Measurements from ENCODE around the gene COL11A2.
A peak's percentile ranks its signal among the peaks of the same experiment; 100 is the strongest.

COL11A2 gene

GRCh38 chr6:33206864-33207551 lies 14.7 kb upstream of the COL11A2 start:
- no peak for DNase-seq (ENCODE audit: low spot score)

GRCh38 chr6:33206027-33206863 lies 14.0 kb upstream of the COL11A2 start:
- no peak for DNase-seq (ENCODE audit: low spot score)

GRCh38 chr6:33205191-33206026 lies 13.1 kb upstream of the COL11A2 start:
- DNase-seq (ENCODE audit: low spot score) = no peak

- DNase-seq (ENCODE audit: low spot score) = peak; percentile 91
Measured at GRCh38 chr6:33204415-33205190, 12.3 kb upstream of the COL11A2 start, which contains the start of gene HSD17B8. TSS of gene HSD17B8 (plus strand) at chr6:33204655. CDS start at chr6:33204669, 14 bp downstream.

GRCh38 chr6:33204165-33204414 lies 11.8 kb upstream of the COL11A2 start:
- no peak for DNase-seq (ENCODE audit: low spot score)

- no peak for DNase-seq (ENCODE audit: low spot score)
Measured at GRCh38 chr6:33203443-33204164, 11.3 kb upstream of the COL11A2 start.

- DNase-seq (ENCODE audit: low spot score) = no peak
Measured at GRCh38 chr6:33202799-33203198, 10.5 kb upstream of the COL11A2 start.

GRCh38 chr6:33201935-33202334 lies 9.7 kb upstream of the COL11A2 start:
- no peak for DNase-seq (ENCODE audit: low spot score)

GRCh38 chr6:33201147-33201545 lies 8.9 kb upstream of the COL11A2 start:
- DNase-seq (ENCODE audit: low spot score) = no peak

- peak; percentile 94 for DNase-seq (ENCODE audit: low spot score)
Measured at GRCh38 chr6:33200219-33201146, 8.2 kb upstream of the COL11A2 start, which contains the start of the genes RXRB and SLC39A7. TSS of gene RXRB (minus strand) at chr6:33200665. CDS start at chr6:33200476, 189 bp downstream. TSS of gene SLC39A7 (plus strand) at chr6:33200867. CDS start at chr6:33201246, 379 bp downstream.

GRCh38 chr6:33199687-33200218 lies 7.5 kb upstream of the COL11A2 start:
- DNase-seq (ENCODE audit: low spot score) = peak; percentile 82

GRCh38 chr6:33198853-33199436 lies 6.7 kb upstream of the COL11A2 start:
- no peak for DNase-seq (ENCODE audit: low spot score)

- no peak for DNase-seq (ENCODE audit: low spot score)
Measured at GRCh38 chr6:33198159-33198852, 6.0 kb upstream of the COL11A2 start.

- DNase-seq (ENCODE audit: low spot score) = peak; percentile 74
Measured at GRCh38 chr6:33197431-33198048, 5.3 kb upstream of the COL11A2 start.

- no peak for DNase-seq (ENCODE audit: low spot score)
Measured at GRCh38 chr6:33195304-33196165, 3.3 kb upstream of the COL11A2 start.

- no peak for DNase-seq (ENCODE audit: low spot score)
Measured at GRCh38 chr6:33194431-33194979, 2.2 kb upstream of the COL11A2 start.

GRCh38 chr6:33193619-33194018 lies 1.4 kb upstream of the COL11A2 start:
- no peak for DNase-seq (ENCODE audit: low spot score)
